Peyer's patch (tissue), 4 donors: Measurements from ENCODE around the gene FOXS1. TPM values are rescaled to one million over a fixed set of nuclear protein-coding genes. Genes with fewer than 3 reads are reported as not detected.
A peak's percentile ranks its signal among the peaks of the same experiment; 100 is the strongest.

Experiments
- DNase-seq, 3 donors: peaks; one replicate each; pipeline ENCODE4 v3.0.0-alpha.2; 2017 to 2019
- H3K27ac ChIP-seq, 4 donors: fragments of 200-600 bp; sonication (generic); one replicate each; pipeline ENCODE4 v1.5.1; 2016 to 2019
- H3K27me3 ChIP-seq, 2 donors: fragments of 200-600 bp; sonication (generic); one replicate each; pipeline ENCODE4 v1.5.1; 2019
- H3K36me3 ChIP-seq, 3 donors: fragments of 200-600 bp; sonication (generic); one replicate each; pipeline ENCODE4 v1.5.1; 2016 to 2019
- H3K4me1 ChIP-seq, 4 donors: fragments of 200-600 bp; sonication (generic); one replicate each; pipeline ENCODE4 v1.5.1; 2016 to 2019
- H3K4me3 ChIP-seq, 4 donors: fragments of 200-600 bp; sonication (generic); 1 replicate in 3 of 4; 2 replicates in 1 of 4; pipeline ENCODE4 v1.5.1; 2016 to 2019; ENCODE audit warnings: mild to moderate bottlenecking in 1 of 4
- H3K9me3 ChIP-seq, 4 donors: fragments of 200-600 bp; sonication (generic); one replicate each; pipeline ENCODE4 v1.5.1; 2016 to 2019; ENCODE audit warnings: mild to moderate bottlenecking in 1 of 4
- POLR2A ChIP-seq, 2 donors: fragments of 450-650 bp; IDR thresholded peaks; one replicate each; pipeline ENCODE4 v1.5.1; 2017; ENCODE audit warnings: antibody characterized with exemption in 2 of 2, mild to moderate bottlenecking in 2 of 2, moderate library complexity in 2 of 2
- total RNA-seq, 4 donors: library from RNA; depleted of rRNA; stranded (reverse); fragments of >200 nt; gene quantifications; one replicate each; pipeline ENCODE4 v1.1.0, GENCODE V29; 2016
- TF ChIP-seq, protein P1 (sequence below), 6 experiments: fragments of 450-650 bp in 4 of 6; fragments of 200-600 bp in 2 of 6; sonication (generic) in 1 of 6; IDR thresholded peaks; one replicate each; pipeline ENCODE4 v1.5.1; 2017 to 2019; ENCODE audit warnings: antibody characterized with exemption in 6 of 6, mild to moderate bottlenecking in 3 of 6, moderate library complexity in 1 of 6

FOXS1 gene
- total RNA-seq, 4 donors from 2014 or later, result not detected

- TF ChIP-seq POLR2A (IDR thresholded peaks at IDR 0.05), result no peak
- TF ChIP-seq, protein P1, sequence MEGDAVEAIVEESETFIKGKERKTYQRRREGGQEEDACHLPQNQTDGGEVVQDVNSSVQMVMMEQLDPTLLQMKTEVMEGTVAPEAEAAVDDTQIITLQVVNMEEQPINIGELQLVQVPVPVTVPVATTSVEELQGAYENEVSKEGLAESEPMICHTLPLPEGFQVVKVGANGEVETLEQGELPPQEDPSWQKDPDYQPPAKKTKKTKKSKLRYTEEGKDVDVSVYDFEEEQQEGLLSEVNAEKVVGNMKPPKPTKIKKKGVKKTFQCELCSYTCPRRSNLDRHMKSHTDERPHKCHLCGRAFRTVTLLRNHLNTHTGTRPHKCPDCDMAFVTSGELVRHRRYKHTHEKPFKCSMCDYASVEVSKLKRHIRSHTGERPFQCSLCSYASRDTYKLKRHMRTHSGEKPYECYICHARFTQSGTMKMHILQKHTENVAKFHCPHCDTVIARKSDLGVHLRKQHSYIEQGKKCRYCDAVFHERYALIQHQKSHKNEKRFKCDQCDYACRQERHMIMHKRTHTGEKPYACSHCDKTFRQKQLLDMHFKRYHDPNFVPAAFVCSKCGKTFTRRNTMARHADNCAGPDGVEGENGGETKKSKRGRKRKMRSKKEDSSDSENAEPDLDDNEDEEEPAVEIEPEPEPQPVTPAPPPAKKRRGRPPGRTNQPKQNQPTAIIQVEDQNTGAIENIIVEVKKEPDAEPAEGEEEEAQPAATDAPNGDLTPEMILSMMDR (IDR thresholded peaks at IDR 0.05), result no peak
- Histone ChIP-seq H3K27ac (no peak overlapping the region), H3K4me1 (peaks cover 0 to 10% (median 3%) of the 10 kb centered on the region in 4 donors), H3K9me3 (no peaks in the 10 kb centered on the region), H3K27me3 (no peaks in the 10 kb centered on the region), H3K4me3 (no peak overlapping the region), H3K36me3 (no peaks in the 10 kb centered on the region)
- DNase-seq, result peak in 1 of 3 donors; percentile 34
Measured at GRCh38 chr20:31826074-31826473, 19.3 kb downstream of the FOXS1 start.

DNA sequence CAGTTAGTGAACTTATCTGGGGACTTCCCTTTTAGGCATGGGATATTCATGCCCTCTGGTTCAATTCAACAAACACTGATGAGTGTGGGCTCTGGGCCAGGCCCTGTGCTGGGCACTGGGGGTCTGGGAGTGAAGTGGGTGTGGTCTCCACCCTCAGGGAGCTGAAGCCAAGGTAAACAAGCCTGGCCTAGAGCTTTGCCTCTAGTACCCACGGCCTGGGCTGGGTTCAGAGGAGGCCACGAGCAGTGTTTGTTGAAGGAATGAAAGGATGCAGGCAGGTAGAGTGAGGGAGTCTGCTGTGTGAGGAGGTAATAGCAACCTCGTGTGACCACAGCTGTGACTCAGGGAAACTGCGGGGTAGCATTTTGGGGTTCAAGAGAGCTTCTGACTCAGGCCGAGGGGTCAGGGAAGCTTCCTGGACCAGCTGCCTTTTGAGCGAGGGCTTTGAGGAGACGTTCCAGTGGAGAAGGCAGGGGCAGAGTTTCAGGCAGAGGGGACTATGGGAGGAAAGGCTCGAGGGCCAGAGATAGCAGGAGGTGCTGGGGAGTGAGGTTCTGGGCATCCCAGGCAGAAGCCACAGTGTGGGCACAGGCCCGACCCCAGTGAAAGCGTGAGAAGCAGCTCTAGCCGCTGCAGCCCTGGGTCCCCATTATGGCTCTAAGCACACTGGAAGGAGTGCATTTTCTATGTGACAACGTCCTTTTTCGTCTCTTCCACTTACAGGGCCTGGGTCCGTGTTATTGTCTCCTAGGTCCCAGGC lies 20.7 kb downstream of the FOXS1 start:
- H3K9me3 ChIP-seq, result no peaks in the 10 kb centered on the region
- no peak for DNase-seq

GRCh38 chr20:31824125-31824485 lies 21.3 kb downstream of the FOXS1 start:
- Histone ChIP-seq H3K4me1 (peaks cover 0 to 10% (median 3%) of the 10 kb centered on the region in 4 donors), H3K36me3 (no peaks in the 10 kb centered on the region), H3K27ac (no peak overlapping the region)

More for the DNA sequence above, 20.7 kb downstream of the FOXS1 start:
- Histone ChIP-seq H3K36me3 (no peaks in the 10 kb centered on the region), H3K27ac (no peak overlapping the region), H3K4me3 (no peak overlapping the region), H3K27me3 (no peaks in the 10 kb centered on the region), H3K4me1 (peaks cover 0 to 10% (median 3%) of the 10 kb centered on the region in 4 donors)
- TF ChIP-seq, protein P1 (IDR thresholded peaks at IDR 0.05), result no peak
- TF ChIP-seq POLR2A (IDR thresholded peaks at IDR 0.05), result no peak

GRCh38 chr20:31823360-31824124 lies 21.9 kb downstream of the FOXS1 start:
- no peak overlapping the region for H3K27ac ChIP-seq

More at GRCh38 chr20:31824125-31824485, 21.3 kb downstream of the FOXS1 start:
- no peaks in the 10 kb centered on the region for H3K27me3 ChIP-seq
- no peak for TF ChIP-seq POLR2A (IDR thresholded peaks at IDR 0.05)
- TF ChIP-seq, protein P1 (IDR thresholded peaks at IDR 0.05), result no peak
- DNase-seq, result no peak
- no peaks in the 10 kb centered on the region for H3K9me3 ChIP-seq
- H3K4me3 ChIP-seq, result no peak overlapping the region

More at GRCh38 chr20:31823360-31824124, 21.9 kb downstream of the FOXS1 start:
- H3K27me3 ChIP-seq, result no peaks in the 10 kb centered on the region
- TF ChIP-seq POLR2A (IDR thresholded peaks at IDR 0.05), result no peak
- TF ChIP-seq, protein P1 (IDR thresholded peaks at IDR 0.05), result no peak
- DNase-seq, result no peak
- no peaks in the 10 kb centered on the region for H3K9me3 ChIP-seq
- peaks cover 0 to 10% (median 3%) of the 10 kb centered on the region in 4 donors for H3K4me1 ChIP-seq
- H3K4me3 ChIP-seq, result no peak overlapping the region
- H3K36me3 ChIP-seq, result no peaks in the 10 kb centered on the region
